HepG2 (cell line): Measurements from ENCODE around the gene GPAM. TPM values are rescaled to one million over a fixed set of nuclear protein-coding genes. Genes with fewer than 3 reads are reported as not detected.

Experiments used
- CBX2 ChIP-seq, 2 experiments: fragments of 200-600 bp in 1 of 2; sonication (generic); formaldehyde crosslinking in 1 of 2; IDR thresholded peaks; 2 replicates each; pipeline versions ENCODE4 v1.7.0 to v1.8.1; 2018 to 2022; ENCODE audit warnings: low read depth in 2 of 2, low read length in 1 of 2, mild to moderate bottlenecking in 1 of 2, missing genetic modification reagents in 1 of 2
- CHD2 ChIP-seq: IDR thresholded peaks from 2 replicates; pipeline ENCODE4 v1.6.1; 2011; ENCODE audit warnings: low read depth, low read length, improper control_type of control experiment
- PCBP1 ChIP-seq: fragments of 200-400 bp; formaldehyde crosslinking; IDR thresholded peaks from 2 replicates; pipeline ENCODE4 v1.6.1; 2017; ENCODE audit warnings: mild to moderate bottlenecking, low read depth, low read length, borderline replicate concordance
- PHF5A ChIP-seq: IDR thresholded peaks from one replicate; pipeline ENCODE4 v1.6.1; 2018; ENCODE audit warnings: low read depth, missing genetic modification reagents; ENCODE audit not compliant: unreplicated experiment
- PHF8 ChIP-seq: sonication (generic); formaldehyde crosslinking; IDR thresholded peaks from 2 replicates; pipeline ENCODE4 v1.5.0; 2020; ENCODE audit warnings: missing genetic modification reagents
- POLR2AphosphoS2 ChIP-seq: IDR thresholded peaks from 2 replicates; pipeline ENCODE4 v1.6.1; 2011; ENCODE audit warnings: low read depth, low read length, improper control_type of control experiment
- POLR2AphosphoS5 ChIP-seq: IDR thresholded peaks from 2 replicates; pipeline ENCODE4 v1.6.1; 2012; ENCODE audit warnings: low read depth, low read length
- RBM22 ChIP-seq: fragments of 200-400 bp; formaldehyde crosslinking; optimal IDR thresholded peaks from 2 replicates; pipeline ENCODE3; 2017; ENCODE audit warnings: mild to moderate bottlenecking, low read length, moderate library complexity
- THYN1 ChIP-seq: sonication (generic); formaldehyde crosslinking; IDR thresholded peaks from 2 replicates; pipeline ENCODE4 v1.8.1; 2023; ENCODE audit warnings: low read depth, mild to moderate bottlenecking, moderate library complexity, missing genetic modification reagents, borderline replicate concordance
- ZFP36L1 ChIP-seq: sonication (generic); formaldehyde crosslinking; IDR thresholded peaks from 2 replicates; pipeline ENCODE4 v1.8.0; 2022; ENCODE audit warnings: mild to moderate bottlenecking, missing genetic modification reagents, moderate library complexity
- ZNF446 ChIP-seq: sonication (generic); formaldehyde crosslinking; IDR thresholded peaks from 2 replicates; pipeline ENCODE4 v1.5.0; 2020; ENCODE audit warnings: mild to moderate bottlenecking, missing genetic modification reagents
- ZNF547 ChIP-seq: sonication (generic); formaldehyde crosslinking; IDR thresholded peaks from 2 replicates; pipeline ENCODE4 v1.5.1; 2020; ENCODE audit warnings: mild to moderate bottlenecking, missing genetic modification reagents
- ZNF703 ChIP-seq: sonication (generic); formaldehyde crosslinking; IDR thresholded peaks from 2 replicates; pipeline ENCODE4 v1.5.1; 2020; ENCODE audit warnings: missing genetic modification reagents, mild to moderate bottlenecking, moderate library complexity, borderline replicate concordance
- ZNF773 ChIP-seq: sonication (generic); formaldehyde crosslinking; IDR thresholded peaks from 2 replicates; pipeline ENCODE4 v1.4.0; 2020; ENCODE audit warnings: missing genetic modification reagents, borderline replicate concordance
- ZSCAN20 ChIP-seq: sonication (generic); formaldehyde crosslinking; IDR thresholded peaks from 2 replicates; pipeline ENCODE4 v1.4.0; 2020; ENCODE audit warnings: missing genetic modification reagents, mild to moderate bottlenecking, borderline replicate concordance
- polyA plus RNA-seq, 8 experiments: library from polyadenylated mRNA; depleted of rRNA in 3 of 8; stranded (reverse) in 7 of 8; unstranded in 1 of 8; fragments of >200 nt; fragmentation: Illumina TruSeq in 4 of 8; extraction: Trizol in 4 of 8; gene quantifications; 2 replicates each; pipeline versions ENCODE4 v1.2.1 to v1.2.3, GENCODE V29; 2011 to 2016; ENCODE audit warnings: low read depth in 4 of 8, missing spikeins in 1 of 8, mixed read lengths in 1 of 8; ENCODE audit not compliant: insufficient read depth in 1 of 8
- total RNA-seq, 5 experiments: library from RNA; depleted of rRNA; stranded (reverse); fragments of >200 nt; fragmentation: Illumina TruSeq; extraction: Trizol; gene quantifications; 2 replicates each; pipeline ENCODE4 v1.2.3, GENCODE V29; 2016; ENCODE audit warnings: low read depth in 1 of 5
- TF ChIP-seq, protein P1 (sequence below): sonication (generic); formaldehyde crosslinking; conservative IDR thresholded peaks from 2 replicates; pipeline ENCODE4 v1.4.0; 2020; ENCODE audit warnings: mild to moderate bottlenecking, missing genetic modification reagents, moderate library complexity
- TF ChIP-seq, protein P2 (sequence below): IDR thresholded peaks from 2 replicates; pipeline ENCODE4 v1.6.1; 2016
- TF ChIP-seq, protein P3 (sequence below): sonication (generic); formaldehyde crosslinking; IDR thresholded peaks from 2 replicates; pipeline ENCODE4 v1.8.0; 2023; ENCODE audit warnings: mild to moderate bottlenecking, missing genetic modification reagents
- TF ChIP-seq, protein P4 (sequence below): sonication (generic); formaldehyde crosslinking; IDR thresholded peaks from 2 replicates; pipeline ENCODE4 v1.5.1; 2020; ENCODE audit warnings: mild to moderate bottlenecking, missing genetic modification reagents, moderate library complexity

Gene GPAM
- total and polyA plus RNA-seq, 2 of the 13 experiments (the other 11 are each of a cell fraction or from before 2014, with no cell fraction given) = 36.8 to 140 TPM

DNA sequence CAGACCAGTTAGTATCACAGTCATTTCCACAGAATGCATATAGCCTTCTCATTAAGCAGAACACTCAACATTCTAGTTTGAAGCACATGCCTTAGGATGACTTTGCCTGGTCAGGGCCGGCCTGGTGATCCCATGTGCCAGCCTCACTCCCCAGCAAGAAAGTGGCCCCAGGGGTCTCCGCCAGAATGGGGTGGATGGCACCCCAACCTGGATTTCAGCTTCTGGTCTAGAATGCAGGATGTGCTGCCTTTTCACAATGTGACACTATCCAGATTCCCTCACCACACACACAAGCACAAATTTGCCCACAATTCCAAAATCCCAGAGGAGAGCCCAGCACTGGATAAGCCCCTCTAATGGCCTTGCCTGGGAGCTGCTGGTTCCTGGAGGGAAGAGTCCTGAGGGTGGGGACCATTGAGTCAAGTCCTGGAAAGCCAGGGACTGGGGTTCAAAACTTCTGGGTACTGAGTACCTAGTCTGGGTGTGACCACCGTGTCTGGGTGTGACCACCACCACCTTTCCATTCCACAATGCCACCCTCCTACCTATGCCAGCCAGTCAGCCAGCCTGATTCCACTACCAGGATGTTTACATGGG is 41.5 kb upstream of the GPAM start (continued):
- TF ChIP-seq, protein P1, sequence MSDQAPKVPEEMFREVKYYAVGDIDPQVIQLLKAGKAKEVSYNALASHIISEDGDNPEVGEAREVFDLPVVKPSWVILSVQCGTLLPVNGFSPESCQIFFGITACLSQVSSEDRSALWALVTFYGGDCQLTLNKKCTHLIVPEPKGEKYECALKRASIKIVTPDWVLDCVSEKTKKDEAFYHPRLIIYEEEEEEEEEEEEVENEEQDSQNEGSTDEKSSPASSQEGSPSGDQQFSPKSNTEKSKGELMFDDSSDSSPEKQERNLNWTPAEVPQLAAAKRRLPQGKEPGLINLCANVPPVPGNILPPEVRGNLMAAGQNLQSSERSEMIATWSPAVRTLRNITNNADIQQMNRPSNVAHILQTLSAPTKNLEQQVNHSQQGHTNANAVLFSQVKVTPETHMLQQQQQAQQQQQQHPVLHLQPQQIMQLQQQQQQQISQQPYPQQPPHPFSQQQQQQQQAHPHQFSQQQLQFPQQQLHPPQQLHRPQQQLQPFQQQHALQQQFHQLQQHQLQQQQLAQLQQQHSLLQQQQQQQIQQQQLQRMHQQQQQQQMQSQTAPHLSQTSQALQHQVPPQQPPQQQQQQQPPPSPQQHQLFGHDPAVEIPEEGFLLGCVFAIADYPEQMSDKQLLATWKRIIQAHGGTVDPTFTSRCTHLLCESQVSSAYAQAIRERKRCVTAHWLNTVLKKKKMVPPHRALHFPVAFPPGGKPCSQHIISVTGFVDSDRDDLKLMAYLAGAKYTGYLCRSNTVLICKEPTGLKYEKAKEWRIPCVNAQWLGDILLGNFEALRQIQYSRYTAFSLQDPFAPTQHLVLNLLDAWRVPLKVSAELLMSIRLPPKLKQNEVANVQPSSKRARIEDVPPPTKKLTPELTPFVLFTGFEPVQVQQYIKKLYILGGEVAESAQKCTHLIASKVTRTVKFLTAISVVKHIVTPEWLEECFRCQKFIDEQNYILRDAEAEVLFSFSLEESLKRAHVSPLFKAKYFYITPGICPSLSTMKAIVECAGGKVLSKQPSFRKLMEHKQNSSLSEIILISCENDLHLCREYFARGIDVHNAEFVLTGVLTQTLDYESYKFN = no peak
- TF ChIP-seq ZNF703 (CRISPR knock-in tag) (no peak), ZSCAN20 (CRISPR knock-in tag) (no peak), PHF8 (CRISPR knock-in tag) (0 out of 2 replicates have a peak, but pooled peaks have one; percentile 33), ZNF446 (CRISPR knock-in tag) (no peak), ZNF547 (CRISPR knock-in tag) (no peak), CBX2 (IDR thresholded peaks at IDR 0.05; ENCODE audit: low read depth, low read length) (no peak), CBX2 (CRISPR knock-in tag; IDR thresholded peaks at IDR 0.05; ENCODE audit: low read depth) (no peak), PCBP1 (no peak), ZFP36L1 (CRISPR knock-in tag) (no peak), POLR2AphosphoS5 (0 out of 2 replicates have a peak, but pooled peaks have one; percentile 9), CHD2 (no peak), POLR2AphosphoS2 (no peak), PHF5A (CRISPR knock-in tag) (no peak), ZNF773 (no peak), RBM22 (no peak), THYN1 (CRISPR knock-in tag) (no peak)
- TF ChIP-seq, protein P2, sequence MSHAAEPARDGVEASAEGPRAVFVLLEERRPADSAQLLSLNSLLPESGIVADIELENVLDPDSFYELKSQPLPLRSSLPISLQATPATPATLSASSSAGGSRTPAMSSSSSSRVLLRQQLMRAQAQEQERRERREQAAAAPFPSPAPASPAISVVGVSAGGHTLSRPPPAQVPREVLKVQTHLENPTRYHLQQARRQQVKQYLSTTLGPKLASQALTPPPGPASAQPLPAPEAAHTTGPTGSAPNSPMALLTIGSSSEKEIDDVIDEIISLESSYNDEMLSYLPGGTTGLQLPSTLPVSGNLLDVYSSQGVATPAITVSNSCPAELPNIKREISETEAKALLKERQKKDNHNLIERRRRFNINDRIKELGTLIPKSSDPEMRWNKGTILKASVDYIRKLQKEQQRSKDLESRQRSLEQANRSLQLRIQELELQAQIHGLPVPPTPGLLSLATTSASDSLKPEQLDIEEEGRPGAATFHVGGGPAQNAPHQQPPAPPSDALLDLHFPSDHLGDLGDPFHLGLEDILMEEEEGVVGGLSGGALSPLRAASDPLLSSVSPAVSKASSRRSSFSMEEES (CRISPR knock-in tag) = no peak
- TF ChIP-seq, protein P3, sequence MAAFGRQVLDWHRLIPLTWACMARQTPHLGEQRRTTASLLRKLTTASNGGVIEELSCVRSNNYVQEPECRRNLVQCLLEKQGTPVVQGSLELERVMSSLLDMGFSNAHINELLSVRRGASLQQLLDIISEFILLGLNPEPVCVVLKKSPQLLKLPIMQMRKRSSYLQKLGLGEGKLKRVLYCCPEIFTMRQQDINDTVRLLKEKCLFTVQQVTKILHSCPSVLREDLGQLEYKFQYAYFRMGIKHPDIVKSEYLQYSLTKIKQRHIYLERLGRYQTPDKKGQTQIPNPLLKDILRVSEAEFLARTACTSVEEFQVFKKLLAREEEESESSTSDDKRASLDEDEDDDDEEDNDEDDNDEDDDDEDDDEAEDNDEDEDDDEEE (CRISPR knock-in tag) = no peak
- TF ChIP-seq, protein P4, sequence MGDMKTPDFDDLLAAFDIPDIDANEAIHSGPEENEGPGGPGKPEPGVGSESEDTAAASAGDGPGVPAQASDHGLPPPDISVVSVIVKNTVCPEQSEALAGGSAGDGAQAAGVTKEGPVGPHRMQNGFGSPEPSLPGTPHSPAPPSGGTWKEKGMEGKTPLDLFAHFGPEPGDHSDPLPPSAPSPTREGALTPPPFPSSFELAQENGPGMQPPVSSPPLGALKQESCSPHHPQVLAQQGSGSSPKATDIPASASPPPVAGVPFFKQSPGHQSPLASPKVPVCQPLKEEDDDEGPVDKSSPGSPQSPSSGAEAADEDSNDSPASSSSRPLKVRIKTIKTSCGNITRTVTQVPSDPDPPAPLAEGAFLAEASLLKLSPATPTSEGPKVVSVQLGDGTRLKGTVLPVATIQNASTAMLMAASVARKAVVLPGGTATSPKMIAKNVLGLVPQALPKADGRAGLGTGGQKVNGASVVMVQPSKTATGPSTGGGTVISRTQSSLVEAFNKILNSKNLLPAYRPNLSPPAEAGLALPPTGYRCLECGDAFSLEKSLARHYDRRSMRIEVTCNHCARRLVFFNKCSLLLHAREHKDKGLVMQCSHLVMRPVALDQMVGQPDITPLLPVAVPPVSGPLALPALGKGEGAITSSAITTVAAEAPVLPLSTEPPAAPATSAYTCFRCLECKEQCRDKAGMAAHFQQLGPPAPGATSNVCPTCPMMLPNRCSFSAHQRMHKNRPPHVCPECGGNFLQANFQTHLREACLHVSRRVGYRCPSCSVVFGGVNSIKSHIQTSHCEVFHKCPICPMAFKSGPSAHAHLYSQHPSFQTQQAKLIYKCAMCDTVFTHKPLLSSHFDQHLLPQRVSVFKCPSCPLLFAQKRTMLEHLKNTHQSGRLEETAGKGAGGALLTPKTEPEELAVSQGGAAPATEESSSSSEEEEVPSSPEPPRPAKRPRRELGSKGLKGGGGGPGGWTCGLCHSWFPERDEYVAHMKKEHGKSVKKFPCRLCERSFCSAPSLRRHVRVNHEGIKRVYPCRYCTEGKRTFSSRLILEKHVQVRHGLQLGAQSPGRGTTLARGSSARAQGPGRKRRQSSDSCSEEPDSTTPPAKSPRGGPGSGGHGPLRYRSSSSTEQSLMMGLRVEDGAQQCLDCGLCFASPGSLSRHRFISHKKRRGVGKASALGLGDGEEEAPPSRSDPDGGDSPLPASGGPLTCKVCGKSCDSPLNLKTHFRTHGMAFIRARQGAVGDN (CRISPR knock-in tag) = peak; percentile 79
